Pons (tissue), 1 donor: ENCODE data around the gene ABHD16B.

Source experiments
- DNase-seq: peaks from one replicate; pipeline ENCODE4 v3.0.0-alpha.2; 2016; ENCODE audit warnings: low spot score

ABHD16B gene

DNA sequence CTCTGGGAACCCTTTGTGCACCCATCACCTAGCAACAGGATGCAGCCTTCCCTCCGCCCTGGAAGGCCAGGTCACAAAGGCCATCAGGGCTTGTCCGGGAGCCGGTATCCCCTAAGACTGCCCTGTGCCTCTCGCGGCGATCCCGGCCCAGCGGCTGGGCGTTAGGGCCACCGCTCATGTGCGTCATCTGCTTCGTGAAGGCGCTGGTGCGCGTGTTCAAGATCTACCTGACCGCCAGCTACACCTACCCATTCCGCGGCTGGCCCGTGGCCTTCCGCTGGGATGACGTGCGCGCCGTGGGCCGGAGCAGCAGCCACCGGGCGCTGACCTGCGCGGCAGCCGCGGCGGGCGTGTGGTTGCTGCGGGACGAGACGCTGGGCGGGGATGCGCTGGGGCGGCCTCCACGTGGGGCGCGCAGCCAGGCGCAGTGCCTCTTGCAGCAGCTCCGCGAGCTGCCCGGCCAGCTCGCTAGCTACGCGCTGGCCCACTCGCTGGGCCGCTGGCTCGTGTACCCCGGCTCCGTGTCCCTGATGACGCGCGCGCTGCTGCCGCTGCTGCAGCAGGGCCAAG is at the start of gene ABHD16B:
Gene ABHD16B (plus strand): TSS at position 134 of the 570 bp plus-strand sequence. CDS start 43 bp downstream, at position 177.
- no peak for DNase-seq

DNA sequence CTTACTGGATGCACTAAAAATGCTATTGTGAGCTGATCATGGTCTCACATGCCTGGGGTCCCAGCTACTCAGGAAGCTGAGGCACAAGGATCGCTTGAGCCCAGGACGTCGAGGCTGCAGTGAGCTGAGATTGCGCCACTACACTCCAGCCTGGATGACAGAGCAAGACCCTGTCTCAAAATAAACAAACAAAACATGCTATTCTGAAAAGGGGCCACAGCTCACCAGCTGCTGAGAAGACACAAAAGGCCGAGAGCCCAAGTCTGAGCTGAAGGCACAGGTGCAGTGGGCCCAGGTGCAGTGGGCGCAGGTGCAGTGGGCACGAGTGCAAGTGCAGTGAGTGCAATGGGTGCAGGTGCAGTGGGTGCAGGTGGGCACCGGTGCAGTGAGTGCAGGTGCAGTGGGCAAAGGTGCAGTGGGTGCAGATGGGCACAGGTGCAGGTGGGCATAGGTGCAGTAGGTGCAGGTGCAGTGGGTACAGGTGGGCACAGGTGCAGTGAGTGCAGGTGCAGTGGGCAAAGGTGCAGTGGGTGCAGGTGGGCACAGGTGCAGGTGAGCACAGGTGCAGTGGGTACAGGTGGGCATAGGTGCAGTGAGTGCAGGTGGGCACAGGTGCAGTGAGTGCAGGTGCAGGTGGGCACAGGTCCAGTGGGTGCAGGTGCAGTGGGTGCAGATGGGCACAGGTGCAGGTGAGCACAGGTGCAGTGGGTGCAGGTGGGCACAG is 46.2 kb upstream of the ABHD16B start:
- DNase-seq, result no peak

DNA sequence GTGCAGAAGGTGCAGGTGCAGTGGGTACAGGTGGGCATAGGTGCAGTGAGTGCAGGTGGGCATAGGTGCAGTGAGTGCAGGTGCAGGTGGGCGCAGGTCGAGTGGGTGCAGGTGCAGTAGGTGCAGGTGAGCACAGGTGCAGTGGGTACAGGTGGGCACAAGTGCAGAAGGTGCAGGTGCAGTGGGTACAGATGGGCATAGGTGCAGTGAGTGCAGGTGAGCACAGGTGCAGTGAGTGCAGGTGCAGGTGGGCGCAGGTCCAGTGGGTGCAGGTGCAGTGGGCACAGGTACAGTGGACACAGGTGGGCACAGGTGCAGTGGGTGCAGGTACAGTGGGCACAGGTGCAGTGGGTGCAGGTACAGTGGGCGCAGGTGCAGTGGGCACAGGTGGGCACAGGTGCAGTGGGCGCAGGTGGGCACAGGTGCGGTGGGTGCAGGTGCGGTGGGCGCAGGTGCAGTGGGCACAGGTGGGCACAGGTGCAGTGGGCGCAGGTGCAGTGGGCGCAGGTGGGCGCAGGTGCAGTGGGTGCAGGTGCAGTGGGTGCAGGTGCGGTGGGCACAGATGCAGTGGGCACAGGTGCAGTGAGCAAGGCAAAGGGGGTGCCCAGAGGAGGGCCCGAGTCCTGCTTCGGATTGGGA is 45.6 kb upstream of the ABHD16B start:
- no peak for DNase-seq

GRCh38 chr20:63819224-63819921 is 41.9 kb upstream of the ABHD16B start:
- DNase-seq, result no peak

GRCh38 chr20:63821811-63822210 is 39.5 kb upstream of the ABHD16B start:
- no peak for DNase-seq

DNA sequence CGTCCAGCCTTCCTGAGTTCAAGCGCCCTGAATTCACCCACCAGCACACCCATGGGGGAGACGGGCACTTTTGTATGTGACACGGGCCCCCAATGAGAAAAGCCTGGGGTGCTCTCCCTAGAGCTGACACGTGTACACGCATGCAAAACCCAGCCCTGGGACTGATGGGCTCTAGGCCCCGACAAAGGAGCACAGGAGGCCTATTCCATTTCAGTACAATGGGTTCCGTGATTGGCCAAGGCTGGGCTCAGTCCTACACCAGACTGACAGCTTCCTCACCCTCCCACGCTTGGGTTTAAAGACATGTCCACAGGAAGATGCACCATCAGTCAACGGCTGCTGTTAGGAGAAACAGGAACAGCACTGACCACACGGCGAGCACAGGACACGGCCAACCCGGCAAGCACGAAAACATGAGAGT is 39.0 kb upstream of the ABHD16B start:
- DNase-seq, result peak; percentile 61

DNA sequence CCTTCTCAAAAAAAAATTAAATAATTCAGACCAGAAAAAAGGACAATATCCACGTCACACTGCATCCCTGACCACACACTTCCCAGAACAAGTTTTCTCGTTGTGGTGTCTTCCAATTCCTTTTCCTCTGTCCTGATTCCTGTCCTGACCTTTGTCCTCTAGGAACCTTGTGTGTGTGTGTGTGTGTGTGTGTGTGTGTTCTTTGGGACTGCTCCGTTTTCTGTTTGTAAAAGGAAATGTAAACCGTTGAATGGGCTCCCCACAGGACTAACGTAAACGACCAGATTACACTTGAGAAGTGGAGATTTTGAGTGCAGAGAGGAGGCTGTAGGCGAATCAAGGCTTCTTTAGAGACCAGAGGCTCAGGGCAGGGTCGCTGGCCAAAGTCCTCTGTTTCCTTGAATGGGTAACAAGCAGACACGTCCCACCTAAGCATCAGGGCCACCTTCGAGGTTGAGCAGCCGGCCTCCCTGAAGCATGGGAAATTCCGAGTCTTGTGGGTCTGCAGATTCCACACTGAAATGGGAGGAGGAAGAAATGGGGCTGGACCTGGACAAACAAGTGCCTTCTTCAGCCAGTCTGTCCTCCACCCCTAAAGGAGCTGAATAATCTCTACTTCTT is 37.5 kb upstream of the ABHD16B start:
- no peak for DNase-seq

GRCh38 chr20:63825331-63826118 is 35.8 kb upstream of the ABHD16B start:
- no peak for DNase-seq

- no peak for DNase-seq
Observed at GRCh38 chr20:63826753-63827152, 34.5 kb upstream of the ABHD16B start.

GRCh38 chr20:63828124-63828523 is 33.2 kb upstream of the ABHD16B start:
- no peak for DNase-seq

DNA sequence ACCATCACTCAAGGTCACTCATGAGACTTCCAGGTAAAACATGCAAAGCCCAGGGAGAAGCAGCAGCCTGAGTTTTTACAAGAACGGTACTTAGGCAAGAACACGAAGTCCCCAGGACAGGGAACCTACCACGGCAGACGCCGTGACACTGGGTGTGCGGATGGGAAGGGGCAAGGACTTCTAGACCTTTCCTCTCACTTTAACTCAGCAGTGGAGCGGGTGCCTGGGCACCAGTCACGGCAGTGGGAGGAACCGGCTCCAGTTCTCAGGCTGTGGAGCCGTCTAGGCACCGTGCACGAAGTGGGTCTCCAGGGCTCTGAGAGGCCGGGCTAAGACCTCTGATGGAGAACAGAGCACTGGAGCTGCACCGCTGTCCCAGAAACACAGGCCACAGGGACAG is 32.8 kb upstream of the ABHD16B start:
- DNase-seq, result no peak

GRCh38 chr20:63828951-63829350 is 32.3 kb upstream of the ABHD16B start:
- no peak for DNase-seq

DNA sequence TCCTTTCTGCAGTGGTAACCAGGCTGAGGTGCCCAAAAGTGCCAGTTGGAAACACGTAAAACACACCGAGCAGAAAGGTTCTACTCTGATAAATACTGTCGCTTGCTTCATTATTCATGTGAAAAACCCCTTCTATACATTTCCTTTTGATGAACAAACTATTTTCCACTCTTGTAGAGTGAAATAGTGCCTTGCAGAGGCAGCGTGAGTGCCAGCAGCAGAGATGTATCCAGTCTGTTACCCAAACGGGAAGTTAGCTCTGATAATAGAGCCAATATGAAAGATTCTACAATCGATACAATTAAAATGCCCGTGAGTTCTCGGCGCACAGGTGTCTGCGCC is 31.7 kb upstream of the ABHD16B start:
- no peak for DNase-seq

DNA sequence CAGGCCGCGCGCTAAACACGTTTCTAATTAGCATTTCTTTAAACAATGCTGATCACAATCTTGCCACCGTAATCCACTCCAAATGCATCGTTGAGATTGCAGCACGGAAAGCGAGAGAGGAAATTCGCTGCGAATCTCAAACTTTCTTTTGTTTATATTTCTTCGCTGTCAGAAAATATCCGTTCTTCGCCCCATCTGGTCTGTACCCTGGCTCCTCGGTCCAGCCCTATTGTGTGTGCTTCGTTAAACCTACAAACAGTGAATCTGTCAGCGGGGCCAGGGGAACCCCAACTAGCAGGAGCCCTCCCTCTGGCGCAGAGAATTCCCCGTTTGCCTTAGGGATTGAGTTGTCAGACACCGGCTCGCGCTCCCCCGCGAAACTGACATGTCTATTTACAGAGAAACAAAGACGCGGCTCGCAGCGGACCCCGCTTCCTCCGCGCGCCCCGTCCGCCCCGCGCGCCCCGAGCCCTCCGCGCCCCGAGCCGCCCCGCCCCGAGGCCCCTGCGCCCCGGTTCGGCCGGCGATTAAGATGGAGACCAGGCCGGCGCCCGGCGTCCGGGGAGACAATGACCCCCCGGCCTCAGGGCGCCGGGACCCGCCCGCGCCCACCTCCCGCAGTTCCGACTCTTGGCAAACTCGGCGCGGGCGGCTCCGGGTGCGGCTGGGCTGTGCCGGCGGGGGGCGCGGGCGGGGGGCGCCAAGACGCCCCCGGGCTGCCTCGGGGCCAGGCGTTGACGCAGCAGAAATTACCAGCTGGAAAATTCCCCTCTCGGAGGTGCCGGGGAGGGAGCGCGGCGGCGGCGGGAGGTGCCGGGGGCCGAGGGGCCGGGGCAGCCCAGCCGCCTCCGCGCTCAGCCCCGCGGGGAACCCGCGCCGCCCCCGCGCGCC is 31.1 kb upstream of the ABHD16B start:
- DNase-seq, result no peak

DNA sequence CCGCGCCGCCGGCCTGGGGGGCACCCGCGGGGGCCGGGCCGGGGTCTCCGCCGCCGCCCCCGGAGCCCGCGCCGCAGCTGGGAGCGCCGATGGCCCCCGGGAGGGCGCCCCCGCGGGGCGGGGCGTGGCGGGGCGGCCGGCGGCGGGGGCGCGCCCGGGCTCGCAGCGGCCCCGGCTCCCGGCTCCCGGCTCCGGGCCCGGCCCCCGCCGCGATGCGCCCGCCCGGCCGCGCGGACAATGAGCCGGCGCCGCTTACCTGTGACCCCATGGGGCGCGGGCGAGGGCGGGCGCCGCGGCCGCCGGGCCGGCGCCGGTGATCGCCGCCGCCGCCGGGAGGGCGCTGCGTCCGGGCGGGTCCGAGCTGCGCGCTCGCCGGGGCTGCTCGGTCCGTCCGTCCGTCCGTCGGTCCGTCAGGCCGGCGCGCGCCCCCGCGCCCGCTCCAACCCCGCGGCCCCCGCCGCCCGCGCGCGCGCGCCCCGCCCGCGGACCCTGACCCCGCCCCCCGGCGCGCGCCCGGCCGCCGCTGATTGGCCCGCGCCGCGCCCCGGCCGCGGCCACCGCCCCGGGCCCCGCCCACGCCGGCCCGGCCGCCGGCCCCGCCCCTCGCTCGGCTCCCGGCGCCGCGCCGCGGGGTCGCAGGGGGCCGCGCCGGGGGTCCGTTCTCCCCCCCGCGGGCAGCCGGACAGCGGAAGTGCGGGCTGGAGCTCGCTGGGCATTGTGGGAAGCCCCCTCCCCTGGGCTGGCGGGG is 30.3 kb upstream of the ABHD16B start, which contains the start of gene ZBTB46:
Gene ZBTB46 (minus strand): TSS at position 424 of the 748 bp plus-strand sequence. CDS start 40,507 bp downstream, outside the sequence.
- DNase-seq, result no peak

GRCh38 chr20:63831646-63831992 is 29.7 kb upstream of the ABHD16B start:
- no peak for DNase-seq

DNA sequence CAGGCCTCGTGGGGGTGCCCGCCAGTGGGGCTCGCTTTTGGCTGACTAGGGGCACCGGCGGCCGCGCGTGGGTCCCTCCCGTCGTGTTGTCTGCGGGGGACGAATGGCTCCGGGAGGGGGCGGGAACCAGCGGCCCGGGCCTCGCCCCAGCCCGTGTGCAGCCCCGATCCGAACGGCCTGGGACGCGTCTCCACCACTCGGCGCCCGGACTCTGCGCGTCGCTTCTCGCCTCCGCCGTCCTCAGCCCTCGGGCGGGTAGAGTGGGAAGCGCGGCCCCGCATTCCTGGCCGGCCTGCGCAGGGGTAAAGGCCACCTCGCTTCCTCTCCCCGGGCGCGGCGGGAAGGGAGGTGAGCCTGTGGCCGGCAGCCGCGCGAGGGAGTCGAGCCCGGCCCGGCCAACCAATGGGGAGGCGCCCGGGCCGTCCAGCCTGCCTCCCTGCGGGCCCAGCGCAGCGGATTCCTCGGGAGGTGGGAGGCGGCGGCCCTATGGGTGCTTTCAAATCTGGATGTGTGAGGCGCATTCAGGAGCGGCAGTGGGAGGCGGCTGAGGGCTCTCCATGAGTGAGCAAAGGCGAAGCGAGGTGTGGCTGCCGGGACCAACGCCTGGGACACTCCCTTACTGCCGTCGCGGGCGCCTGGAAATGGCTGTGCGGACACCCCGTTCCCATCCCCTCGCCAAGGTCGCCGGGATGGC is 29.2 kb upstream of the ABHD16B start:
- DNase-seq, result no peak

DNA sequence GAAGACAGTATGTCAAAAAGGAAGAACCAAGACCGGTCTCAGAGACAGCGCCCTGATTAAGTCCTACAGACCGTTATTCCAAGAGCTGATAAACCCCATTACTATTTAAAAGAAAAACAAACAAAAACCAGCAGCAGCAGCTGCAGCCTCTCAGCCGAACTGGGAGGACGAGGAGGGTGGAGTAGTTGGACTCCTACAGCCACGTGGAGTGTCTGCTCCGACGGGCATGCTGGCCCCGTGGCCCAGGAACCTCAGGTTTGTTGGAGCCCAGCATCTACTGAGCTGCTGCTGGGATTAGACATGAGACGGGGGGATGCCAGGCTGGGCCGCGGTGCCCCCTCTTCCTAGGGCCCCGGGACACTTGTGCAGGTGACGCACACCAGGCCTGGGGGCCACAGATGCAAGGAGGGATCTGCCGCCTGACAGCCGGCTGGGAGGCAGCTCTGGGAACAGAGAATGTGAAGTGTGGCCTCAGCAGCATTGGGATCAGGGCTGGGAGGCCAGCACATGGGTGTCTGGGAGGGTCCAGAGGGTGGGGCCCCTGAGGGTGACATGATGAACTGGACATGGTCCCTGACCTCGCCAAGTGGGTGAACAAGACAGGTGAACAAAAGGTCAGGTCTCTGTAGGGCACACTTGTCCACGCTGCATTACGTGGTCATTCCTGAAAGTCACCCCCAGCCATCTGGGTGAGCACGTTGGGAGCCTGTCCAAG is 27.4 kb upstream of the ABHD16B start:
- DNase-seq, result no peak

GRCh38 chr20:63834491-63834880 is 26.8 kb upstream of the ABHD16B start:
- no peak for DNase-seq
